IMR-90 (cell line): ENCODE data around the gene ZNF879. TPM values are rescaled to one million over a fixed set of nuclear protein-coding genes. Genes with fewer than 3 reads are reported as not detected.

Source experiments
- ATAC-seq: fragments of 200-7000 bp; cut with Tn5 transposase; 2 replicates; pipeline ENCODE4 v1.9.1; 2020; ENCODE audit warnings: low read depth, mild to moderate bottlenecking, moderate library complexity
- BruUV-seq: library from RNA; stranded (reverse); fragments of 400-500 nt; replicated peaks from 2 replicates; lab custom pipeline; 2021; lab: Mats Ljungman, UMichigan
- CTCF ChIA-PET: fragments of 300-600 bp; formaldehyde crosslinking; extraction: SDS; loops from one replicate; lab custom pipeline; 2021; ENCODE audit warnings: antibody characterized with exemption; lab: Yijun Ruan, JAX
- POLR2A ChIA-PET: fragments of 300-600 bp; sonication (Branson Sonifier 250); formaldehyde crosslinking; loops from one replicate; lab custom pipeline; 2022; ENCODE audit warnings: antibody characterized with exemption; ENCODE audit not compliant: unreplicated experiment; lab: Charles Lee
- DNase-seq: peaks from one replicate; pipeline ENCODE4 v3.0.0; 2013
- H2AFZ ChIP-seq: replicated peaks from 2 replicates; pipeline ENCODE3; 2013; ENCODE audit warnings: low read length, mild to moderate bottlenecking; ENCODE audit not compliant: poor library complexity
- H2AK5ac ChIP-seq: 2 replicates; pipeline ENCODE4 v1.6.1; 2013; ENCODE audit warnings: low read depth, low read length, inconsistent platforms
- H2AK9ac ChIP-seq: replicated peaks from 2 replicates; pipeline ENCODE3; 2013; ENCODE audit warnings: mild to moderate bottlenecking, low read depth, low read length, moderate library complexity; ENCODE audit not compliant: poor library complexity
- H2BK120ac ChIP-seq: 2 replicates; pipeline ENCODE4 v1.6.1; 2013; ENCODE audit warnings: low read depth, low read length, inconsistent platforms
- H2BK15ac ChIP-seq: 3 replicates; pipeline ENCODE4 v1.6.1; 2013; ENCODE audit warnings: low read depth, low read length, inconsistent platforms
- H2BK20ac ChIP-seq: 2 replicates; pipeline ENCODE4 v1.6.1; 2013; ENCODE audit warnings: low read depth, mild to moderate bottlenecking, inconsistent platforms, low read length, moderate library complexity
- H2BK5ac ChIP-seq: 2 replicates; pipeline ENCODE4 v1.6.1; 2013; ENCODE audit warnings: mild to moderate bottlenecking, low read depth, low read length, inconsistent platforms; ENCODE audit not compliant: poor library complexity, severe bottlenecking
- H3K14ac ChIP-seq: replicated peaks from 2 replicates; pipeline ENCODE4 v1.6.1; 2013; ENCODE audit warnings: low read depth, low read length, inconsistent platforms
- H3K18ac ChIP-seq: 2 replicates; pipeline ENCODE4 v1.6.1; 2013; ENCODE audit warnings: low read depth, low read length, control low read depth
- H3K23ac ChIP-seq: 2 replicates; pipeline ENCODE4 v1.6.1; 2013; ENCODE audit warnings: low read depth, low read length, inconsistent platforms
- H3K27ac ChIP-seq: 2 replicates; pipeline ENCODE4 v1.5.1; 2013; ENCODE audit warnings: mild to moderate bottlenecking, control low read depth, low read length; ENCODE audit not compliant: insufficient read depth
- H3K27me3 ChIP-seq: 2 replicates; pipeline ENCODE4 v1.6.1; 2013; ENCODE audit warnings: low read length; ENCODE audit not compliant: control insufficient read depth, insufficient read depth
- H3K36me3 ChIP-seq: 2 replicates; pipeline ENCODE4 v1.6.1; 2013; ENCODE audit warnings: low read length, mixed read lengths; ENCODE audit not compliant: control insufficient read depth, insufficient read depth
- H3K4ac ChIP-seq: 2 replicates; pipeline ENCODE4 v1.6.1; 2013; ENCODE audit warnings: low read depth, low read length, inconsistent platforms
- H3K4me1 ChIP-seq: 2 replicates; pipeline ENCODE4 v1.6.1; 2013; ENCODE audit warnings: low read length, mixed read lengths; ENCODE audit not compliant: control insufficient read depth, insufficient read depth
- H3K4me2 ChIP-seq: 2 replicates; pipeline ENCODE4 v1.6.1; 2013; ENCODE audit warnings: low read depth, mild to moderate bottlenecking, control low read depth, low read length, moderate library complexity
- H3K4me3 ChIP-seq: 2 replicates; pipeline ENCODE4 v1.5.1; 2013; ENCODE audit warnings: low read depth, mild to moderate bottlenecking, control low read depth, low read length, moderate library complexity; ENCODE audit not compliant: insufficient read depth
- H3K56ac ChIP-seq: 2 replicates; pipeline ENCODE4 v1.6.1; 2013; ENCODE audit warnings: low read length, inconsistent platforms; ENCODE audit not compliant: insufficient read depth; ENCODE audit errors: extremely low read depth
- H3K79me1 ChIP-seq, 2 experiments: 2 replicates each; pipeline ENCODE4 v1.6.1; 2013; ENCODE audit warnings: low read length in 2 of 2, inconsistent platforms in 1 of 2, low read depth in 1 of 2
- H3K9ac ChIP-seq: 2 replicates; pipeline ENCODE4 v1.6.1; 2013; ENCODE audit warnings: low read depth, low read length, control low read depth
- H3K9me1 ChIP-seq: 2 replicates; pipeline ENCODE4 v1.6.1; 2013; ENCODE audit warnings: low read length, inconsistent platforms; ENCODE audit not compliant: insufficient read depth
- H3K9me3 ChIP-seq: 2 replicates; pipeline ENCODE4 v1.6.1; 2013; ENCODE audit warnings: low read length; ENCODE audit not compliant: control insufficient read depth, insufficient read depth
- H4K20me1 ChIP-seq: 2 replicates; pipeline ENCODE4 v1.6.1; 2013; ENCODE audit warnings: low read length, inconsistent platforms; ENCODE audit not compliant: insufficient read depth
- H4K5ac ChIP-seq: 2 replicates; pipeline ENCODE4 v1.6.1; 2013; ENCODE audit warnings: mild to moderate bottlenecking, low read depth, low read length, control low read depth
- H4K8ac ChIP-seq, 2 experiments: 2 replicates each; pipeline ENCODE4 v1.6.1; 2013; ENCODE audit warnings: low read depth in 2 of 2, low read length in 2 of 2, control low read depth in 1 of 2, inconsistent platforms in 1 of 2
- H4K91ac ChIP-seq: 2 replicates; pipeline ENCODE4 v1.6.1; 2013; ENCODE audit warnings: low read depth, low read length, inconsistent platforms; ENCODE audit not compliant: insufficient read depth
- BHLHE40 ChIP-seq: fragments of 150-350 bp; IDR thresholded peaks from 2 replicates; pipeline ENCODE4 v1.6.1; 2016; ENCODE audit warnings: mild to moderate bottlenecking, low read depth, low read length
- CEBPB ChIP-seq: IDR thresholded peaks from 2 replicates; pipeline ENCODE4 v1.6.1; 2012; ENCODE audit warnings: low read depth, low read length, improper control_type of control experiment
- CHD1 ChIP-seq: IDR thresholded peaks from 2 replicates; pipeline ENCODE4 v1.6.1; 2012; ENCODE audit warnings: low read depth, low read length, improper control_type of control experiment
- ELK1 ChIP-seq: fragments of 150-350 bp; IDR thresholded peaks from 2 replicates; pipeline ENCODE4 v1.6.1; 2016; ENCODE audit warnings: low read depth, mild to moderate bottlenecking, low read length, moderate library complexity, borderline replicate concordance
- FOS ChIP-seq: fragments of 150-350 bp; IDR thresholded peaks from 2 replicates; pipeline ENCODE4 v1.6.1; 2016; ENCODE audit warnings: low read depth, low read length
- MAFK ChIP-seq: IDR thresholded peaks from 2 replicates; pipeline ENCODE4 v1.6.1; 2012; ENCODE audit warnings: low read depth, low read length, improper control_type of control experiment
- MAZ ChIP-seq: IDR thresholded peaks from 2 replicates; pipeline ENCODE4 v1.6.1; 2012; ENCODE audit warnings: low read depth, mild to moderate bottlenecking, low read length, improper control_type of control experiment, moderate library complexity, borderline replicate concordance
- MXI1 ChIP-seq: IDR thresholded peaks from 2 replicates; pipeline ENCODE4 v1.6.1; 2012; ENCODE audit warnings: low read depth, mild to moderate bottlenecking, low read length, moderate library complexity, borderline replicate concordance
- NFE2L2 ChIP-seq: fragments of 150-350 bp; IDR thresholded peaks from 2 replicates; pipeline ENCODE4 v1.6.1; 2016; ENCODE audit warnings: low read depth, mild to moderate bottlenecking, low read length
- POLR2A ChIP-seq: IDR thresholded peaks from 2 replicates; pipeline ENCODE4 v1.6.1; 2012; ENCODE audit warnings: mild to moderate bottlenecking, low read depth, low read length
- RAD21 ChIP-seq: IDR thresholded peaks from 2 replicates; pipeline ENCODE4 v1.6.1; 2012; ENCODE audit warnings: low read length, improper control_type of control experiment
- RCOR1 ChIP-seq: IDR thresholded peaks from 2 replicates; pipeline ENCODE4 v1.6.1; 2012; ENCODE audit warnings: mild to moderate bottlenecking, low read length, improper control_type of control experiment; ENCODE audit not compliant: insufficient replicate concordance
- RFX5 ChIP-seq: IDR thresholded peaks from 2 replicates; pipeline ENCODE4 v1.8.0; 2012; ENCODE audit warnings: low read depth, mild to moderate bottlenecking, low read length, moderate library complexity
- SMC3 ChIP-seq: fragments of 150-350 bp; IDR thresholded peaks from 2 replicates; pipeline ENCODE4 v1.6.1; 2016; ENCODE audit warnings: low read depth, mild to moderate bottlenecking, antibody characterized with exemption, low read length, moderate library complexity
- WGBS, 2 experiments: methylation state at CpG; one replicate each; pipeline versions ENCODE4 v1.1.5 to v1.1.7; 2013; ENCODE audit warnings: missing lambda C conversion rate in 2 of 2; ENCODE audit not compliant: insufficient read length in 1 of 2; ENCODE audit errors: extremely low coverage in 2 of 2; 5-methylcytosine and 5-hydroxymethylcytosine counted together
- dilution Hi-C: fragments of 300-500 bp; cut with HindIII; formaldehyde crosslinking; loops from one replicate; pipeline ENCODE4 v1.14.3; 2018; ENCODE audit warnings: low sequenced_read_pairs; ENCODE audit not compliant: unreplicated experiment
- in situ Hi-C: fragments of 300-500 bp; cut with MboI; formaldehyde crosslinking; loops from 3 replicates; pipeline ENCODE4 v1.14.3; 2019; ENCODE audit warnings: low sequenced_read_pairs, inconsistent platforms, mixed read lengths
- intact Hi-C: fragments of 100-400 bp; cut with micrococcal nuclease; formaldehyde crosslinking; loops from 2 replicates; pipeline ENCODE4 v1.10.0; 2022
- polyA plus RNA-seq, 3 experiments: library from polyadenylated mRNA; depleted of rRNA; stranded (reverse); fragments of >200 nt; gene quantifications; 2 replicates each; pipeline ENCODE4 v1.2.3, GENCODE V29; 2012; ENCODE audit warnings: low replicate concordance in 1 of 3
- total RNA-seq: library from RNA; depleted of rRNA; stranded (reverse); fragments of >200 nt; gene quantifications from 2 replicates; pipeline ENCODE4 v1.2.3, GENCODE V29; 2012
- TF ChIP-seq, protein P1 (sequence below): conservative IDR thresholded peaks from 2 replicates; pipeline ENCODE4 v1.5.1; 2012; ENCODE audit warnings: mild to moderate bottlenecking, low read depth, low read length, improper control_type of control experiment
- TF ChIP-seq, protein P2 (sequence below): fragments of 150-350 bp; IDR thresholded peaks from 2 replicates; pipeline ENCODE4 v1.6.1; 2017; ENCODE audit warnings: mild to moderate bottlenecking, antibody characterized with exemption, low read length, low read depth

The ZNF879 gene
- total and polyA plus RNA-seq, 2 of the 4 experiments (the other 2 are of a cell fraction): 1.4 to 3.4 TPM

- Histone ChIP-seq H3K4me3 (no peak overlapping the region), H3K14ac (no peak overlapping the region), H2BK15ac (no peak overlapping the region), H3K27me3 (peaks cover 2% of the 10 kb centered on the region; the same call in 1 of the 2 replicates), H3K56ac (no peak overlapping the region), H4K8ac (no peak overlapping the region), H3K27ac (no peak overlapping the region), H2BK5ac (no peak overlapping the region), H2BK20ac (no peak overlapping the region), H2AK5ac (no peak overlapping the region), H3K4me1 (no peaks in the 10 kb centered on the region), H3K9ac (no peak overlapping the region), H3K4me2 (no peak overlapping the region), H3K23ac (no peak overlapping the region), H3K18ac (no peak overlapping the region), H2BK120ac (no peak overlapping the region), H3K79me1 (no peaks in the 10 kb centered on the region), H4K91ac (no peak overlapping the region), H4K5ac (no peak overlapping the region), H3K36me3 (no peaks in the 10 kb centered on the region), H4K20me1 (no peaks in the 10 kb centered on the region), H2AFZ (no peak overlapping the region), H3K4ac (no peak overlapping the region), H3K9me1 (no peaks in the 10 kb centered on the region), H3K9me3 (peaks cover 43% of the 10 kb centered on the region), H2AK9ac (no peak overlapping the region)
- in situ Hi-C loops: no loop called here
- DNase-seq (no peak), ATAC-seq (no peak)
- ChIA-PET POLR2A (no interaction called here), CTCF (no interaction called here)
- dilution Hi-C loops: no loop called here
- TF ChIP-seq RAD21: no peak
- TF ChIP-seq MAFK: no peak
- TF ChIP-seq, protein P1, sequence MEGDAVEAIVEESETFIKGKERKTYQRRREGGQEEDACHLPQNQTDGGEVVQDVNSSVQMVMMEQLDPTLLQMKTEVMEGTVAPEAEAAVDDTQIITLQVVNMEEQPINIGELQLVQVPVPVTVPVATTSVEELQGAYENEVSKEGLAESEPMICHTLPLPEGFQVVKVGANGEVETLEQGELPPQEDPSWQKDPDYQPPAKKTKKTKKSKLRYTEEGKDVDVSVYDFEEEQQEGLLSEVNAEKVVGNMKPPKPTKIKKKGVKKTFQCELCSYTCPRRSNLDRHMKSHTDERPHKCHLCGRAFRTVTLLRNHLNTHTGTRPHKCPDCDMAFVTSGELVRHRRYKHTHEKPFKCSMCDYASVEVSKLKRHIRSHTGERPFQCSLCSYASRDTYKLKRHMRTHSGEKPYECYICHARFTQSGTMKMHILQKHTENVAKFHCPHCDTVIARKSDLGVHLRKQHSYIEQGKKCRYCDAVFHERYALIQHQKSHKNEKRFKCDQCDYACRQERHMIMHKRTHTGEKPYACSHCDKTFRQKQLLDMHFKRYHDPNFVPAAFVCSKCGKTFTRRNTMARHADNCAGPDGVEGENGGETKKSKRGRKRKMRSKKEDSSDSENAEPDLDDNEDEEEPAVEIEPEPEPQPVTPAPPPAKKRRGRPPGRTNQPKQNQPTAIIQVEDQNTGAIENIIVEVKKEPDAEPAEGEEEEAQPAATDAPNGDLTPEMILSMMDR: no peak
- no peak for TF ChIP-seq POLR2A
- no peak for TF ChIP-seq BHLHE40
- TF ChIP-seq CEBPB: no peak
- no peak for TF ChIP-seq RCOR1
- TF ChIP-seq MXI1: no peak
- no peak for TF ChIP-seq RFX5
- no peak for TF ChIP-seq ELK1
- no peak for TF ChIP-seq NFE2L2
- TF ChIP-seq FOS: no peak
- no peak for TF ChIP-seq SMC3
- no peak for TF ChIP-seq MAZ
- TF ChIP-seq CHD1: no peak
- TF ChIP-seq, protein P2, sequence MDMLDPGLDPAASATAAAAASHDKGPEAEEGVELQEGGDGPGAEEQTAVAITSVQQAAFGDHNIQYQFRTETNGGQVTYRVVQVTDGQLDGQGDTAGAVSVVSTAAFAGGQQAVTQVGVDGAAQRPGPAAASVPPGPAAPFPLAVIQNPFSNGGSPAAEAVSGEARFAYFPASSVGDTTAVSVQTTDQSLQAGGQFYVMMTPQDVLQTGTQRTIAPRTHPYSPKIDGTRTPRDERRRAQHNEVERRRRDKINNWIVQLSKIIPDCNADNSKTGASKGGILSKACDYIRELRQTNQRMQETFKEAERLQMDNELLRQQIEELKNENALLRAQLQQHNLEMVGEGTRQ: no peak
- BruUV-seq: no TSS peak
- no CpG with 5 or more reads among the region's 11 CpGs for WGBS, 2 experiments
- intact Hi-C loops: no loop called here
These were observed 27.4 kb upstream of the ZNF879 start for GRCh38 chr5:178996156-178996555.
